D721Med (cell line): ENCODE measurements around the gene NFIA.

Experiments used
- DNase-seq: peaks from one replicate; pipeline ENCODE4 v3.0.0; 2011; ENCODE audit warnings: low spot score; ENCODE audit not compliant: insufficient read length
- FAIRE-seq: peaks from 2 replicates; lab custom pipeline; 2011; peaks lifted over from hg19 to GRCh38; lab: Jason Lieb, UNC
- CTCF ChIP-seq: IDR thresholded peaks from 2 replicates; pipeline ENCODE4 v1.5.1; 2012; ENCODE audit warnings: mild to moderate bottlenecking, control low read depth; ENCODE audit not compliant: insufficient read depth; ENCODE audit errors: missing control alignments

NFIA gene

GRCh38 chr1:61368876-61369275 lies 286.5 kb downstream of the NFIA start:
- FAIRE-seq (no peak), DNase-seq (no peak)
- no peak for TF ChIP-seq CTCF

GRCh38 chr1:61370177-61370912 lies 288.0 kb downstream of the NFIA start:
- TF ChIP-seq CTCF = no peak
- DNase-seq = no peak
- peak; percentile 94 for FAIRE-seq

- FAIRE-seq (peak; percentile 99), DNase-seq (no peak)
- TF ChIP-seq CTCF = no peak
Observed at GRCh38 chr1:61370913-61371279, 288.5 kb downstream of the NFIA start.

DNA sequence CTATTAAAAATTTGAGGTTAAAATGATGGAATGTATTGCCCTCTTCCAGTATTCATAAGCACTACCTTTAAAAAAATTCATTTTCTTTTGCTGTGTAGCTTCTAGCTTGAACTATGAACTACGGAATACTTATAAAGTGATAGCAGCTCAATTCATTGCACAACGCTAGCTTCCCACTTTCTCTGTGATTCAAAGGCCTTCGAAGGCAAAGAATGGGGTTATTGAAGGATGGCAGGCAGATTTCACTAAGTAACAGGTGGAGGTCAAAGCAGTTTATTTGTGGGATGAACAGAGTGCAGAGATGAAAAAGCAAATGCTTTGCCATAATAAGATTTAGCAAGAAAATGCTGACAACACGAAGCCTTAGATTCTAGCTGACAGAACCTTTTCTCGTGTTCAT lies 290.6 kb downstream of the NFIA start:
- no peak for TF ChIP-seq CTCF
- DNase-seq (no peak), FAIRE-seq (peak; percentile 77)

- TF ChIP-seq CTCF = no peak
- FAIRE-seq = no peak
- DNase-seq = no peak
Observed at GRCh38 chr1:61374156-61374555, 291.8 kb downstream of the NFIA start.

DNA sequence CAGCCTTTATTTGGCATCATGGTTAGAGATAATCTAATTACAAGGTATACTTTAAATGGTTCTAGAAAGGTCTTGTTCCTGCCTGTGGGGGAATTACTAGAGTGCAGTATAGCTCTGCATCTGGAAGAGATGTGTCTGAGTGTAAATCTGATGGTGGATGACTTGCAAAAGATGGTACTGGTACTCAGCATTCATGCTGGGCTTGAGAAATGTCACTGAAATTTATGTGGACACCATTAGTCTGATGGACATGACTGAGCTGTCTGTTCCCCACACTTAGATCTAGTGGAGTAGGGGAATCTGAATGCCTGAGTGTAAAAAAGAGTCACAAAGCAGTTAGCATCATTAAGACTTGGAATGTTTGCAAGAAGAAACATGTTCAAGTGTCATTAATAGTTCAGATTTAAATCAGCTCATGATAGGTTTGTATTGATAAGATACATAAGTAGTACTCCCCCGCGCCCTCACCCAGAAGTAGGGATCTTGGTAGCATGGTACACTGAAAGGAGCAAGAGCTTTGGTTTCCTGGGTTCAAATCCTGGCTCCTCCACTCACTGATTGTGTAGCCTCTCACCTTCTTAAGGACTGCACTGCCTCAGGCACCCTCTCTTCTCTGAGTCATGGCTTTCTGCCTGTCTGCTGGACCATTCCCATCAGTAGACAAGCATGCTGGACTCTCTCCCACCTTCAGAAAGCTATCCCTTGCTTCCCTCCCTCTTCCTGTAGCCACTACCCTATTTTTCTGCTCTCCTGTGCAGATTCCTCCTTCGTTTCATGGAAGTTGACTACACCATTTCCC lies 292.9 kb downstream of the NFIA start:
- TF ChIP-seq CTCF = no peak
- FAIRE-seq = peak; percentile 51
- DNase-seq = no peak

- no peak for FAIRE-seq
- no peak for TF ChIP-seq CTCF
- no peak for DNase-seq
Observed at GRCh38 chr1:61376151-61376550, 293.8 kb downstream of the NFIA start.
